Renal cortex interstitium (tissue), 11 donors: ENCODE data around the gene ROPN1. TPM values are rescaled to one million over a fixed set of nuclear protein-coding genes. Genes with fewer than 3 reads are reported as not detected.

ENCODE experiments used
- DNase-seq, 11 donors: peaks; one replicate each; pipeline ENCODE4 v3.0.0-alpha.2; 2013; ENCODE audit warnings: low read depth in 9 of 11, low spot score in 4 of 11; ENCODE audit errors: extremely low read depth in 1 of 11
- polyA plus RNA-seq, 3 donors: library from polyadenylated mRNA; unstranded; fragments of 120-200 nt; gene quantifications; one replicate each; pipeline ENCODE4 v1.2.1, GENCODE V29; 2013; ENCODE audit not compliant: insufficient read length in 3 of 3

Gene ROPN1
- polyA plus RNA-seq, 3 donors, result 0.09 TPM; not detected in 2

DNA sequence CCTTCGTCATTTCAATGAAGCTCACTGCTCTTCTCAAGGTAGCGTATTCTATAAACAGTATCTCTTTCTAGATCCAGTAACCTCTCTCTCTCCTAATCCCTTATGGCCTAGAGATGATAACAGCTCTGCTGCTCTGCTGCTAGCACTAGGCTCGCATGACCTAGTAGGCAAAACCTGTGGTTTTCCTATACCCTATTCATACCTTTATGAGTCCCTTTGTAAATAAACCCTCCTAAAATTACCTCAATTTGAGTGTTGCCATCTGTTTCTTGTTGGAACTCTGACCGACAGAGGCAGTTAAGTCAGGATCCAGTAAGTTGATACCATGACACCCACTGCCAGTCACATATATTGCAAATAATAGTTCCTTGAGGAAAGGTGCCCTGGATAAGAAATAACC, 38.2 kb downstream of the ROPN1 start:
- no peak for DNase-seq

DNA sequence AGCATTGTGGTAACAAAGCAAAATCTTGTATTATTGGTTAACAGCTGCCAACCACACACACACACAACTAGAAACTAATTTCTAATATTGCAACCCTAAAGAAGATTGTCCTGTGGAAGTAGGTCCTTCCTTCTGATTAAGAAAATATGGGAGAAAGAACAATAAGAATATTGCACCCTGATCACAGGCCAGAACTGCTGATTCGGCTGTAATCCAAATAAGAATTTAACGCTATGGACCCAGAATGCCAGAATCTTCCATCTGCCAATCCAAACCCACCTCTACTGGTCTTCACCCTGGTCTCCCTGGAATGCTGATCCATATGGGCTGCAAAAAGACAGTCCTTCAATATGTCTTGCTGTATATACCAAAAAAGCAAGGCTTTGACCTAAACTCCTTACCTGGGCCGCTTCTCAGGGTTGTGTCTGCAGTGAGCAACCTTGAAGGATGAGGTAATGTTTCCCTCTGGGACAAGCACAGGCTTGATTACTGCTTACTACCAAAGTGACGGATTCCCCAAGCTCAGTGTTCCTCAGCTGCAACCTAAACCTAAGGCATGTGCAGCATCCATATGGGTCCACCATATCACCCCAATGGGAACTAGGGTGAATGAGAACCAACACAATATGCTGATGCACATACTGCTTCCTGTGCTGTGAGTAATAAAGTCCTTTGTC, 38.9 kb downstream of the ROPN1 start:
- DNase-seq, result no peak

DNA sequence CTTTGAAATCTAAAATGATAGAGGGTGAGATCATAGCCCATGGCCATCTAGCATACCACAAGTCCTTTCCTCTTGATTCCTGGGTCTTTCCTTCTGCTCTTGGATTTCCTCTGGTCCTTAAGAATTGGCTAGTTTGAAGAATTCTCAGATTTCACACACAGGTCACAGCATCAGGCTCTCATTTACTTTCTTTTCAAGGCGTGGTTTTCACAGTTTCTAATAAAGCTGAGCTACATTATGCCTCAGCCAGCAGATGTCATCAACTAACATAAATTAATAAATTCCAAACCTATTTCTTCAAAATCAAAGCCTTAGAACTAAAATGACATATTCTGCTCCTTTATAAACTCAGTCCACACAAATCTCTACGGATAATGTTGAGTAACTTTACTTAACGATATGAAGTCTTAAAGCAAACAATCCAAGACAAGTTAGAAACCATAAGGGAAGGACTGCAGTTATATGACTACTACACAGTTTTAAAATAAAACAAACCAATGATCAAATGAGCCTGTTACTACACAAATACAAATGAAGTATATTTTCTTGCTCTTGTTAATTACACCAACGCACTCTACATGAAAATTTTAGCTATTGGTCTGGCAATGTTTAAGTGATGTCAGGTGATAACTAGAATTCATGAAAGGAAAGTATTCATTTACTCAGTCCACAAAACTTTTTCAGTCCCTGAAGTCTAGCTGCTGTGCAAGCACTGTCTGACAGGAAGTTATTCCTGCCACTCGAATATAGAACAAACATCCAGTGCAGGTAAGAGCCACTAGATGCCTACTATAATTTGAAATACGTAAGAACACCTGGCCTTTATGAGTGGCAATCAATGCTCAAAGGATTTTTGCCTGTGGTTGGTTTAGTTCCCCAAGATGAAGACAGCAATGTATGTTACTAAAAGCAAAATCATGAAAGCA, 40.1 kb downstream of the ROPN1 start:
- DNase-seq, result no peak

GRCh38 chr3:123949641-123950040, 42.3 kb downstream of the ROPN1 start:
- no peak for DNase-seq

- no peak for DNase-seq
Observed at GRCh38 chr3:123948449-123948848, 43.5 kb downstream of the ROPN1 start.

- DNase-seq, result no peak
Observed at GRCh38 chr3:123947482-123947881, 44.4 kb downstream of the ROPN1 start.

GRCh38 chr3:123941542-123941941, 50.4 kb downstream of the ROPN1 start:
- DNase-seq, result no peak

- no peak for DNase-seq
Observed at GRCh38 chr3:123941121-123941520, 50.8 kb downstream of the ROPN1 start.

- DNase-seq, result no peak
Observed at GRCh38 chr3:123939706-123940105, 52.2 kb downstream of the ROPN1 start.

- no peak for DNase-seq
Observed at GRCh38 chr3:123936400-123936799, 55.5 kb downstream of the ROPN1 start.

GRCh38 chr3:123935830-123936229, 56.1 kb downstream of the ROPN1 start:
- DNase-seq, result no peak

- DNase-seq, result no peak
Observed at GRCh38 chr3:123934250-123934649, 57.7 kb downstream of the ROPN1 start.

DNA sequence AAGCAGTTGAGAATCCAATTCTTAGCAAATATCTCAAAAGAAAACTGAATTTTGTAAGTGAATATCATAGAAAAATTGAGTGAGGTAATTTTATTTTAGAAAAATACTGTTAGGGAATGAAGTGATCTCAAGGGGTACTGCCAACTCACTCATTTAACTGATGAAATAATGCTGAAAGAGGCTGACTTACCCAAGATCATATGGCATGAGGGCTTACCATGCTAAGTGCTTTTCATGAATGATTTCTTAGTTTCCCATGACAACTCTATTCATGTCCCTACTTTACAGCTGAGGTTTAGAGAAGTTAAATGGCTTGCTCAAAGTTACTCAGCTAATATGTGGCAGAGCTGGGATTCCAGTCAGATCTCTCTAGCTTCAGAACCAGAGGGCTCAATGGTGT, 61.5 kb downstream of the ROPN1 start:
- no peak for DNase-seq

DNA sequence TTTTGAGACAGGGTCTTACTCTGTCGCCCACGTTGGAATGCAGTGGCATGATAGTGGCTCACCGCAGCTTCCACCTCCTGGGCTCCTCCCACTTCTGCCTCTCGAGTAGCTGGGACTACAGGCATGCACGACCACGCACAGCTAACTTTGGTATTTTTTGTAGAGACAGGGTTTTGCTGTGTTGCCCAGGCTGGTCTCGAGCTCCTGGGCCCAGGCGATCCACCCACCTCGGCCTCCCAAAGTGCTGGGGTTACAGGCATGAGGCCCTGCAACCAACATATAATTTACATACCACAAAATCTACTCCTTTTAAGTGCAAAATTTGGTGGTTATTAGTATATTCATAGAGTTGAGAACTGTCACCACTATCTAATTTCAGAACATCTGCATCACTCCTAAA, 62.6 kb downstream of the ROPN1 start:
- DNase-seq, result no peak

- no peak for DNase-seq
Observed at GRCh38 chr3:123926396-123926795, 65.5 kb downstream of the ROPN1 start.

- DNase-seq, result no peak
Observed at GRCh38 chr3:123920868-123921267, 71.1 kb downstream of the ROPN1 start.

DNA sequence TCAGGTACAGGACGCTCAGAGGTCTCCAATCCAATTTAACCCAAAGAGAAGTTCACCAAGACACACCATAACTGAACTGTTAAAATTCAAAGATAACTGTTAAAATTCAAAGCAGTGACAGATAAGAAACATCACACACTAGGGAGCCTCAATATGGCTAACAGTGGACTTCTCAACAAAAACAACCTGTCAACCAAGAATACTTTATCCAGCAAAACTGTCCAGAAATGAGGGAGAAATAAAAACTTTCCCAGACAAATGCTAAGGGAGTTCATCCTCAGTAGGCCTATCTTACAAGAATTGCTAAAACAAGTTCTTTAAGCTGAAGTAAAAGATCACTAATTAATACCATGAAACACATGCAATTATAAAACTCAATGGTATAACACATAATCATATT, 71.5 kb downstream of the ROPN1 start:
- peak in 2 of 11 donors; percentile 5 for DNase-seq

- DNase-seq, result no peak
Observed at GRCh38 chr3:123919353-123919752, 72.6 kb downstream of the ROPN1 start.
